CD1c-positive myeloid dendritic cell (primary cell): Measurements from ENCODE around the gene PCDHGB3.
"Not testable (repeated sequence)": the region's sequence is repeated elsewhere in the genome, so short reads cannot be mapped to it uniquely, and the experiment has no call there.

ENCODE experiments used
- DNase-seq: peaks from one replicate; pipeline ENCODE4 v3.0.0-alpha.2; 2016; ENCODE audit errors: extremely low spot score

The PCDHGB3 gene

GRCh38 chr5:141392429-141393198 lies 22.6 kb downstream of the PCDHGB3 start, which contains the start of gene PCDHGA8:
Gene PCDHGA8, plus strand, starts transcription at chr5:141392633. Its CDS starts 181 bp downstream, at chr5:141392814.
- no peak for DNase-seq

- DNase-seq: no peak
Measured at GRCh38 chr5:141393267-141393666, 23.2 kb downstream of the PCDHGB3 start.

GRCh38 chr5:141394401-141395187 lies 24.6 kb downstream of the PCDHGB3 start:
- DNase-seq: not testable (repeated sequence)

GRCh38 chr5:141397756-141398551 lies 27.9 kb downstream of the PCDHGB3 start, which contains the start of gene PCDHGB5:
Gene PCDHGB5, plus strand, starts transcription at chr5:141397947. Its CDS starts 181 bp downstream, at chr5:141398128.
- peak; percentile 62 for DNase-seq

GRCh38 chr5:141398608-141399007 lies 28.6 kb downstream of the PCDHGB3 start:
- DNase-seq: no peak

GRCh38 chr5:141399555-141400258 lies 29.7 kb downstream of the PCDHGB3 start:
- no peak for DNase-seq

GRCh38 chr5:141402553-141403243 lies 32.7 kb downstream of the PCDHGB3 start, which contains the start of gene PCDHGA9:
Gene PCDHGA9, plus strand, starts transcription at chr5:141402778. Its CDS starts 175 bp downstream, at chr5:141402953.
- DNase-seq: peak; percentile 53

- DNase-seq: no peak
Measured at GRCh38 chr5:141403387-141403786, 33.3 kb downstream of the PCDHGB3 start.

- peak; percentile 59 for DNase-seq
Measured at GRCh38 chr5:141407790-141408505, 37.9 kb downstream of the PCDHGB3 start, which contains the start of gene PCDHGB6. Gene PCDHGB6, plus strand, starts transcription at chr5:141408021. Its CDS starts 182 bp downstream, at chr5:141408203.

- DNase-seq: no peak
Measured at GRCh38 chr5:141409598-141410306, 39.7 kb downstream of the PCDHGB3 start.

GRCh38 chr5:141411575-141411974 lies 41.5 kb downstream of the PCDHGB3 start:
- DNase-seq: no peak

- DNase-seq: peak; percentile 72
Measured at GRCh38 chr5:141412854-141413539, 43.0 kb downstream of the PCDHGB3 start, which contains the start of gene PCDHGA10. Gene PCDHGA10, plus strand, starts transcription at chr5:141412987. Its CDS starts 189 bp downstream, at chr5:141413176.

GRCh38 chr5:141413540-141414069 lies 43.6 kb downstream of the PCDHGB3 start:
- DNase-seq: no peak

- not testable (repeated sequence) for DNase-seq
Measured at GRCh38 chr5:141414548-141415274, 44.7 kb downstream of the PCDHGB3 start.

GRCh38 chr5:141415275-141415618 lies 45.2 kb downstream of the PCDHGB3 start:
- DNase-seq: not testable (repeated sequence)

GRCh38 chr5:141417494-141418172 lies 47.6 kb downstream of the PCDHGB3 start, which contains the start of gene PCDHGB7:
Gene PCDHGB7, plus strand, starts transcription at chr5:141417677. Its CDS starts 183 bp downstream, at chr5:141417860.
- DNase-seq: peak; percentile 80
